GM12801 (cell line): ENCODE data around the gene ARG2.

Experiments used
- TF ChIP-seq, protein P1 (sequence below): IDR thresholded peaks from one replicate; pipeline ENCODE4 v1.5.1; 2011; ENCODE audit warnings: control low read depth; ENCODE audit not compliant: insufficient read length; ENCODE audit errors: extremely low read depth

The ARG2 gene

DNA sequence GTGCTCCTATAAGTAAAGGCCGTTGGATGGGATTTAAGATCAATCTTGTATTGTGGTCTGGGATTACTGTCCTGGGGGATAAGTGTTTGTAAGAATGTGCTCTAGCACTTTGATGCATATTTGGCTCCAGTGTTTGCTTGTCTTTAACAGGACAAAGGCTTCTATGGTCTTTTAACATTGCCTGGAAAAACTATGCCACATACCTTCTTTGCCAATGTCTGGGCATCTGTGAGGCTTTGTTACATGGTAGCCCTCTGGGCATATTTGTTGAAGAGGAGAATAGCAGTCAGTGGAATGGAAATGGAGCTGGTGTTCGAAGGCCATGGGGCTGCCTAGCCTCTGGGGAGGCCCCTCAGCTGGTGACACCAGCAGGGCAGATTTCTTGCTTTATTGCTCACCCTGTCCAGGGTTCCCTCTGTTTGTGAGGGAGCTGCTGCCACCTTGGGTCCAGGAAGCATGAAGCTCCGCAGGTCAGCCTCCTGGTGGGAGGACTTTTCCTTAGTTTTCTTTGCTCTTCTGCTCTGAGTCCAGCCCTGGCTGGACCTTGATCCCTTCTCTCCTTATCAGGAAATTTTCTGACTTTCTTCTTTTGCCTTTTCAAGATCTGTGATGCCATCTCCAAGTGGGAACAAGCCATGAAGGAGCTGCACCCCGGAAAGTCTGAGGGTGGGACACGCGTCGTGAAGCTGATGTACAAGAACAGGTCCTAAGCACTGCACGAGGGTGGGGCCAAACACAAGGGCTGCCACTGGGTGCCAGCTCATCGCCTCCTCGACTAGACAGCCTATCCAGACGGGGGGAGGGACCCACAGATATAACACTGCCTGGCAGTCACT, 39.2 kb upstream of the ARG2 start:
- TF ChIP-seq, protein P1, sequence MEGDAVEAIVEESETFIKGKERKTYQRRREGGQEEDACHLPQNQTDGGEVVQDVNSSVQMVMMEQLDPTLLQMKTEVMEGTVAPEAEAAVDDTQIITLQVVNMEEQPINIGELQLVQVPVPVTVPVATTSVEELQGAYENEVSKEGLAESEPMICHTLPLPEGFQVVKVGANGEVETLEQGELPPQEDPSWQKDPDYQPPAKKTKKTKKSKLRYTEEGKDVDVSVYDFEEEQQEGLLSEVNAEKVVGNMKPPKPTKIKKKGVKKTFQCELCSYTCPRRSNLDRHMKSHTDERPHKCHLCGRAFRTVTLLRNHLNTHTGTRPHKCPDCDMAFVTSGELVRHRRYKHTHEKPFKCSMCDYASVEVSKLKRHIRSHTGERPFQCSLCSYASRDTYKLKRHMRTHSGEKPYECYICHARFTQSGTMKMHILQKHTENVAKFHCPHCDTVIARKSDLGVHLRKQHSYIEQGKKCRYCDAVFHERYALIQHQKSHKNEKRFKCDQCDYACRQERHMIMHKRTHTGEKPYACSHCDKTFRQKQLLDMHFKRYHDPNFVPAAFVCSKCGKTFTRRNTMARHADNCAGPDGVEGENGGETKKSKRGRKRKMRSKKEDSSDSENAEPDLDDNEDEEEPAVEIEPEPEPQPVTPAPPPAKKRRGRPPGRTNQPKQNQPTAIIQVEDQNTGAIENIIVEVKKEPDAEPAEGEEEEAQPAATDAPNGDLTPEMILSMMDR: no peak

DNA sequence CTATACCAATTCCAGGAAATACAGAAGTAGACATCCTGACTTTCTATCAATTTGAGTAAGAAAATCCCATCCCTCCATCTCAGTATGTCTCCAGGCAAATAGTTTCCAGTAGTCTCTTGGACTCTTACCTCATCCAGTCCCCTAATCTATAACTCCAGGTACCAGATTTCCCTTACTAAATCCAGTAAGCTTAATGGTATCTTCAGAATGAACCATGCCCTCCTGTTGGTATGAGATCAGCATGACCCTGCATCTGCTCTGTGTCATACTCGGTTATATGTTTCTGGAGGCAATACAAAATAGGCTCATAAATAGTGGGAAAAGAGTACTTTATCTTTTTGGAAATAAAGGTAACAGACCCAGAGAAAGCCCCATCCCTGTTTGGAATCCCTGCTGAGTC, 38.1 kb upstream of the ARG2 start:
- TF ChIP-seq, protein P1: no peak

DNA sequence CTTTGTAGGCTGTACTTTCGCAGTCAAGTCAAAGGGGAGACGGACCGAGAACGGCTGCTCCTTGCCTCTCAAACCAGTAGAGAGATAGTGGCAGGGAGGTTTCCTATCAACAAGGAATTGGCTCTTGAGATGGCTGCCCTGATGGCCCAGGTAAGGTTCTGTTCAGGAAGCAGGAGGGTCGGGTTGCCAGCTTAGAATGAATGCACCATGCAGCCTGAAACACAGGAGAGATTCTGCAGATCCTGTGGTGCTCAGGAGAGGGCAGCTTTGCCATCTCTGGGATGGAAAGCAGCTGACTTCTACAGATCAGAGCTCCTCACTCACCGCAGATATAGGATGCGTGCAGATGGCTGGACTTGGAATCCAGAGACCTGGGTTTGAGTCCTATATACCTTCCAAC, 37.7 kb upstream of the ARG2 start:
- TF ChIP-seq, protein P1: no peak

DNA sequence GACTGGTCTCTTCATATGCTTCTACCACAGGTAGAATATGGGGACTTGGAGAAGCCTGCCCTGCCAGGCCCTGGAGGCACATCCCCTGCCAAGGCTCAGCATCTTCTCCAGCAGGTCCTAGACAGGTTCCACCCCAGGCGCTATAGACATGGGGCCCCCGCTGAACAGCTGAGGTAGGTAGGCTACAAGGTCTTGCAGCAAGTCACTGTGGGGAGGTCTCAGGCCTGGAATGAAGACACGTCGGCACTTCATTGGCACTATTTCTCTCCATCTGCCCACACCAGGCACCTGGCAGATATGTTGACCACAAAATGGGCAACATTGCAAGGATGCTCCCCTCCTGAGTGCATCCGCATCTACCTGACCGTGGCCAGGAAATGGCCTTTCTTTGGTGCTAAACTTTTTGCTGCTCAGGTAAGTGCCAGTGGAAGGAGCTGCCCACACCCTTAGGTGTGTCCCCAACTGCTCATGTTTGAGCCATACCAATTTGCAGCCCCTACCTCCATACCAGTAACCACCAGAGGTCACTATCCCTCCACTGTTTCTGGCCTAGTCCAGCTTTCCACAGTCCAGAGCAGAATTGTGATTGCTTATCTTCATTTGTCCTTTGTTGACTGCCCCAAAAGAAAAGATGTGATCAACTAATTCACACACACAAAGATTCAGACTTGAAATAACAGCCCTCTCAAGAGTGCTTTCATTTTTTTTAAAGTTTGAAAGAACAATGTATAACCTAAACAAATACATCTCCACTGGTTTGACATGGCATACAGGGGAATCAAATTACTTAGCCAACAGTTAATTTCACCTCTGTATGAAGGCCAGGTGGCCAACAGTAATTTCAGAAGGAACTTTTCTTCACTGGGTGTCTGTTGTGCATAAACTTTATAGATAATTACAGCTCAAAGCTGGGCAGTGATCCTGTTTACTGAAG, 35.7 kb upstream of the ARG2 start:
- TF ChIP-seq, protein P1: no peak

DNA sequence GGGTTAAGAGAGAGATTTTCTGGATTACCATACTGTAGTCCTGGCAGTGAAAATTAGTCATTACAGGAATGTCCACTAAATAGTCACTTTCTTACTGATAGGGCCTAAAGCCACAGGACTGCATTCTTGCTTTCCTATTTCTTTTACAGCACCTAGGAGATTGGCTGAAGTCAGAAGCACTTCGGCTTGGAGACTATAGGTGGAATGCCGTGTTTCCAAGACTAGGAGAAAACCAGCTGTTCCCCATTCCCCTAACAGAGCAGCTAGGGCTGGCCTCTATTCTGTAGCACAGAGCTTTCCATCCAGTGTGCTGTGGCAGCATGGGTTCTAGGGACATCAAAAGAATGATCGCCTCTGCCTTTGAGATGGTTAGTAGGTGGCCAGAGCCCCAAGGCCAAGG, 34.7 kb upstream of the ARG2 start:
- TF ChIP-seq, protein P1: no peak

DNA sequence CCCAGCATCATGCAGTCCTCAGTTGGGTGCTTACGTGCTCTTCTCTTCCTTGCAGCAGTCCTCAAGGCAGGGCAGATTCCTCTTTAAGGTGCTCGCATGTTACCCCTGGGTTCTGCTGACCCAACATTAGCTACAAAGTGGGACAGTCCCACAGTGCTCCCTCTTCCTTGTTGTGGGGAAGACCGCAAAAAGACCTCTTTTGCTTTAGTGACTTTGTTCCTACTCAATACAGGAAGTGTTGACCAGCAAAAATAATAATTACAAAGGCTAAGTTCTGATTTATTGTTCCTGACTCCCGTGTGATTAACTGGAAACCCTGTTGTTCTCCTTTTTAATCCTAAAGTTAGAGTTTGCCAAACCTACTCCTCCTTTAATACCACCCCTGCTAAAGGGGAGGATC, 33.4 kb upstream of the ARG2 start:
- TF ChIP-seq, protein P1: no peak

DNA sequence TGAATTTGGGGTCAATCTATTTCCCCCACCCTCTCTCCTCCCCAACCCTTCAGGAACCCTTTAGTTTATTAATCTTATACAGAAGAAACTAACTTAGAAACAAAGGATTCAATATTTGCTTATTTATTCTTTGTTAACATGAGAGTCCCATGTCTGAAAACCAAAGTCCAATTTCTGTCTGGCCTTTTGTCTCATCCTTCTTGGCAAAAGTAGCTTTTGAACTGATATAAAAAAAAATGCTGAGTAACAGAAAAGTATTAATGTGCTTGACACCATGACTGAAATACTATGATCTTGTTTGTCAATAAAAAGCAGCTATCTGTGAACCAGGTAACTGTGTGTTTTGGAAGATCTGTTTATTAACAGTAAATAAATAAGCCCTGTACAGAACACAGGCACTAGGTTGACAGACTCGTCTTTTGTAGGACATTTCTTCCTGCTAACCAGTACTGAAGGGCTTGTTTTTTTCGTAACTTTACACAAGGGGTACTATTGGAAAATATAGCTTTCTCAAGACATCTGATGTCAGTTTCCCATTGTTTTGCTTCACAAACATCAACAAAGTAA, 30.4 kb upstream of the ARG2 start:
- TF ChIP-seq, protein P1: no peak
